ENCODE results near the gene ATXN7L1. TPM values are rescaled to one million over a fixed set of nuclear protein-coding genes. Genes with fewer than 3 reads are reported as not detected.

The ATXN7L1 gene
- total and polyA plus RNA-seq, 2 of the 8 experiments (the other 6 are each of a cell fraction or from before 2014, with no cell fraction given): 14.3 to 34.0 TPM

DNA sequence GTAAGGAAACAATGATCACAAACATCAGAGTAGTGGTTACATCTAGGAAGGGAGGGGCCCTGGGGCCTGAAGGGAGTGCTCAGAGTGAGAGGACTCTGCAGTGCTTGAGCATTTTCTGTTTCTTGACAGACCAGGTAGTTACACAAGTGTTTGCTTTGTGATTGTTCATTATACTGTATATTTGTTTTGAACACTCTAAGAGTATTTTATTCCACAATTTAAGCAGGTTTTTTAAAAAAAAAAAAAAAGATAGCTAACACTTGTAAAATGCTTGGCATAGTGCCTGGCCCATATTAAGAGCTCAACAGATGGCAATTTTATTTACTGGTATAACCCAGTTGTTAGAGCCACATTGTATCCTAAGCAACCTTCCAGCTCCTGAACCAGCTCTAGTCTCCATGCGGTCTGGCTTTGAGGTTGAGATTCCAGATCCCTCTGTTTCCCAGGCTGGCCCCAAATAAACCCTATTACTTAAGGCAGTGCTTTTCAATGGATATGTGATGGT lies 20.1 kb upstream of the ATXN7L1 start:
- H4K20me1 ChIP-seq (replicated peaks in 1 of 2; ENCODE audit: control insufficient read depth in 1 of 2, insufficient read depth in 2 of 2, low read length in 2 of 2): no peaks in the 10 kb centered on the region
- TF ChIP-seq GABPA (IDR thresholded peaks at IDR 0.05; ENCODE audit: borderline replicate concordance, insufficient read depth, low read length) (no peak), TEAD4 (IDR thresholded peaks at IDR 0.05; ENCODE audit: low read depth, low read length) (no peak)
- H4K91ac ChIP-seq (replicated peaks; ENCODE audit: insufficient read length, low read length): no peak overlapping the region
- no peak overlapping the region for H4K5ac ChIP-seq (ENCODE audit: insufficient read length, low read depth, low read length)
- no peaks in the 10 kb centered on the region for H3K27me3 ChIP-seq (replicated peaks in 1 of 4; ENCODE audit: control insufficient read depth in 3 of 4, extremely low read depth in 1 of 4, insufficient read depth in 3 of 4, low read length in 3 of 4)
- no peak overlapping the region for H2BK15ac ChIP-seq (ENCODE audit: low read length)
- ChIA-PET POLR2A (ENCODE audit: partially characterized antibody) (interaction anchor here (0.8 kb wide), 1 partner anchor 10 kb away, joined by 3 read pairs; no protein-coding TSS in a partner anchor), CTCF (ENCODE audit: partially characterized antibody) (interaction anchor here (0.6 to 1.5 kb wide), 8 partner anchors 17 to 534 kb away, joined by 3 to 6 read pairs (median 4); no protein-coding TSS in a partner anchor)
- no peak overlapping the region for H3K9ac ChIP-seq (replicated peaks in 1 of 4; ENCODE audit: extremely low read depth in 1 of 4, low read depth in 3 of 4, low read length in 3 of 4)
- H2BK120ac ChIP-seq (replicated peaks; ENCODE audit: low read depth, low read length): no peak overlapping the region
- H2BK5ac ChIP-seq (ENCODE audit: low read depth, low read length): no peak overlapping the region
- H3K79me1 ChIP-seq (ENCODE audit: low read depth, low read length): no peaks in the 10 kb centered on the region
- H2BK20ac ChIP-seq (ENCODE audit: low read length): no peak overlapping the region
- H3K4me3 ChIP-seq (ENCODE audit: extremely low read depth in 1 of 4, insufficient read depth in 2 of 4, low read depth in 3 of 4, low read length in 4 of 4): no peak overlapping the region
- no peak overlapping the region for H3K4ac ChIP-seq (replicated peaks; ENCODE audit: insufficient read length, low read depth, low read length)
- H3K9me3 ChIP-seq (ENCODE audit: insufficient read depth in 2 of 2, low read depth in 1 of 2, low read length in 1 of 2): no peaks in the 10 kb centered on the region
- no peaks in the 10 kb centered on the region for H3K36me3 ChIP-seq (ENCODE audit: control insufficient read depth in 2 of 4, insufficient read depth in 4 of 4, low read length in 3 of 4)
- H2AK5ac ChIP-seq (ENCODE audit: low read depth, low read length): no peak overlapping the region
- H3K14ac ChIP-seq (ENCODE audit: insufficient read length): no peak overlapping the region
- H3K18ac ChIP-seq (ENCODE audit: extremely low read depth, low read length): no peak overlapping the region
- no peak overlapping the region for H3K23ac ChIP-seq (ENCODE audit: insufficient read length)
- no peak for DNase-seq (ENCODE audit: low read depth in 1 of 2, low spot score in 2 of 2)
- H3K23me2 ChIP-seq (ENCODE audit: low read depth, low read length): no peaks in the 10 kb centered on the region
- no peak overlapping the region for H2BK12ac ChIP-seq (ENCODE audit: low read depth, low read length)
- no peaks in the 10 kb centered on the region for H3K79me2 ChIP-seq (ENCODE audit: control insufficient read depth in 1 of 2, insufficient read depth in 2 of 2, low read length in 2 of 2)
- no peak overlapping the region for H3K4me2 ChIP-seq (ENCODE audit: insufficient read depth in 1 of 2, low read depth in 2 of 2, low read length in 2 of 2)
- H3K4me1 ChIP-seq (replicated peaks in 1 of 4; ENCODE audit: control insufficient read depth in 3 of 4, insufficient read depth in 4 of 4, low read length in 3 of 4): no peaks in the 10 kb centered on the region
- no peak overlapping the region for H3K27ac ChIP-seq (ENCODE audit: low read depth, low read length)
- H4K8ac ChIP-seq (ENCODE audit: extremely low read depth, insufficient read depth, low read length): no peak overlapping the region
- H2AFZ ChIP-seq (ENCODE audit: low read length): no peak overlapping the region
- WGBS, 2 experiments (ENCODE audit: extremely low coverage in 1 of 2, insufficient coverage in 1 of 2, insufficient read length in 1 of 2, insufficient replicate concordance in 2 of 2, low coverage in 1 of 2, low lambda C conversion rate in 2 of 2, missing lambda C conversion rate in 1 of 2): 88% methylated on average over 1 of the region's 1 CpG; no CpG with 5 or more reads in 1 of the 2 experiments
- H3K56ac ChIP-seq (replicated peaks; ENCODE audit: insufficient read length, low read depth, low read length): no peak overlapping the region
- FAIRE-seq: no peak

Data from H1 (cell line).